Measurements from ENCODE around the gene ABCG1.

Gene ABCG1

DNA sequence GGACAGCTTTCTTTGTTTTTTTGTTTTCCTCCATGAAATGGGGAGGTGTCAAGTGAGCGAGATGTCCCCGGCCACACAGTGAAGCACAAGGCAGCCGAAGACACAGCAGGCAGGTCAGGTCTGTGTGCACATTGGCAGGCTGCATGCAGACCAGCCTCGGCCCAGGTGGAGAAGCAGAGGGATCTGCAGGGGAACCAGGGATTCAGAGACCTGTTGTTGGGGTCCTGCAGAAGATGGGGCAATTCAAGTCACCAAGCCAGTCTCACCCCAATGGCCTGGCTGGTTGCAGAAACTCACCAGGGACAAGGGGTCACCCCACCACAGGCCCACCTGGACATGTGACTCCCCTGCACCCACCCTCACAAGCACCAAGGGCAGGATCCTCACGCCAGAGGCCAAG lies 4.0 kb upstream of the ABCG1 start:
- DNase-seq: no peak

DNA sequence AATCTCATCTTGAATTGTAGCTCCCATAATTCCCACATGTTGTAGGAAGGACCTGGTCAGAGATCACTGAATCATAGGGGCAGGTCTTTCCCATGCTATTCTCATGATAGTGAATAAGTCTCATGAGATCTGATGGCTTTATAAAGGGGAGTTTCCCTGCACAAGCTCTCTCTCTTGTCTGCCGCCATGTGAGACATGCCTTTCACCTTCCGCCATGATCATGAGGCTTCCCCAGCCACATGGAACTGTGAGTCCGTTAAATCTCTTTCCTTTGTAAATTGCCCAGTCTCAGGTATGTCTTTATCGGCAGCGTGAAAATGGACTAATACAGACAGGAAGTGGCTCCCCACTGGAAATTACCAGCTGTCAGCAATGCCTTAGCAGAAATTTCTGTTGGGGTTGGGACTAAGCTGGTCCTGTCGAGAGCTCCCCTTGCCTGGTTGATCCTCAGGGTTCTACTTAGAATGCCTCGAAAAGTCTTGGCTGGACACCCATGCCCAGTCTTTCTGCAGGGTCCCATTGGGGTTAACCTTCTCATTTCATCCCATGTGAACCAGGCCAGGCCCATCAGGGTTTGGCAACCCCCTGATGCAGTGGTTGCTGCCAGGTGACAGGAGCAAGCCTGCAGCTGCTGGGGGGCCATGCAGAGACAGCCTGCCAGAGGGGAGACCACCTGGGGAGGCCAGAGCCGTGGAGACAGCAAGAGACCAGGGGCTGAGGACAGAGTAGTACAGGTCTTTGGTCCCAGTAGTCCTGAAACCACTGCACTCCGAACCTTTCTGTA lies 2.8 kb upstream of the ABCG1 start:
- no peak for DNase-seq

DNA sequence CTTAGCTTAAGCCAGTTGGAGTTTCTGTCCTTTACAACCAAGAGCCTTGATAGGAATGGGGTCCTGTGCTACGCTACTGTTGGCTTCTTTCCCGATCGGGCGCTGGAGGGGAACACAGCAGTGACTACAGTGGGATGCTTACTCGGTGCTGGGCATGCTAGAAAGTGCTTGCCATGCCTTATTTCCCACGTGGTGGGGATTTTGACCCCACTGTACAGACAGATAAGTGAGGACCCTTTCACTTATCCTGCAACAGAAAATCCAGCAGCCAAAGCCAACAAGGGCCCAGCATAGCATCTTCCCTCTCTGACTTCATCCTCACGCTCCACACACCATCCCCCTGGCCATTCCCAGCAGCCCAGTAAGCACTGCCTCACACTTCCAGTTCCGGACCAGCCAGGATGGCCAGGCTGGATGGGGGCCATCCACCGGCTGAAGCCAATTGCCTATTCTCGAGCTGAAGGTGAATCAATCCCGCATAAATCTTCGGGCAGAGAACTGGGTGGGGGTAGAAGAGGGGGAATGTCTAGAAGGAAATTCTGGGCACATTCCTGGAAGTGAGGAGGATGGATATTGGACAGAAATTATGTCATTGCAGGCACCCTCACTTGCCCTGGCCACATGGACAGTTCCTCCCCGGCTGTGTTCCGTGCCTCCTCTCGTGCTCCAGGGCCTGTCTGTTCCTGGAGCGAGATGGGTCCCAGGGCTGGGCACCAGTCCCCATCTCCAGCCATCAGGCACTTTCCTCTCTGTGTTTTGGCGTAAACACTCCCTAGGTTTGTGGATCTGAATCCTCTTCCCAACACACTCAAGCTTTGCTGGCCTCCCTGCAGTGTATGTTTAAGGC lies 2.0 kb upstream of the ABCG1 start:
- no peak for DNase-seq

DNA sequence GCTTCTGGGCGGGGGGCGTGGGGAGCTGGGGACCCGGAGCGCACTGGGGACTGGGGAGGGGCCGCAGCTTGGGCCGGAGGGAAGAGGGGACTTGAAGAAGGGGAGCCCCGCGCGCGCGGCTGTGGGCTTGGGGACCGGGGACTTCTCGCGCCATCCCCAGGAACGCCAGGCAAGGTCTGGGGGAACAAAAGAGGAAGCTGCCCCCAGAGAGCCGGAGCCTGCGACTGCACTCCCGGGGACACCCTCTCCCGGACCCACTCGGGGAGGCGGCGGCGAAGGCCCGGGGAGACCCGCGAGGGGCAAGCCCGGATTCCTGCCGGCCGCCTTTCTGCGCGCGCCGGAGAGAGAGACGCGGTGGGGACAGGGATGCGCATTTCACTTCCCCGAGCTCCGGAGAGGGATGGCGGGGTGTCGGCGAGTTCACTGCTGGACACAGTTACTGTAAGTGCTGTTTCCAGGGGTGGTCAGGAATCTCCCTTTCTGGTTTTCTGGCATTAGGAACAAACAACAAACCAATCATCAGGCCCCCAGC lies 732 bp downstream of the ABCG1 start:
- DNase-seq: peak in 1 of 2 donors; percentile 20

DNA sequence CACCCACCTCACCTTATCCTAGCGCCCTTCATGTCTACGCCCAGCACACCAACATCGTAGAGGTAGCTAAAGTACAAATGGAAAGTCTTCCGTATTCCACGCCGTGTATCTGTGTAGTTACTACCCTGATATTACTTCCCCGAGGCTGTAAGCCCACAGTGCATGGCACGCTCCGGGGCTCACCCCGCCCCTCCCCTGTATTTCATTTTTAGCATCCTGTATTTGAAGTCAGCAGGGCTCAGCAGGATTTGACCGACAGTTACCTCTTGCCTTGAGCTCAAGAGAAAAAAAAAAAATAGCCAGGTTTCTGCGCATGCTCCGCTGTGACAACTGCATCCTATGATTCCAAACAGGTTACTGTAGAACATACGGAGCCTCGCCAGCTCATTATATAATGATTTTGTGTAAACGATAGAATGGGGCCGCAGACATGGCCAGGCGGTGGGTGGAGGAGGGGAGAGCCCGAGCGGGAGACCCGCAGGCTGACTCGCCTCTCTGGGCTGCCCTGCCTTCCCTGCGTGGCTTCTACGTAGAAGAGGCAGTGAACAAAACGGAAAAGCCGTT lies 1.3 kb downstream of the ABCG1 start:
- DNase-seq: peak; percentile 58 to 59

DNA sequence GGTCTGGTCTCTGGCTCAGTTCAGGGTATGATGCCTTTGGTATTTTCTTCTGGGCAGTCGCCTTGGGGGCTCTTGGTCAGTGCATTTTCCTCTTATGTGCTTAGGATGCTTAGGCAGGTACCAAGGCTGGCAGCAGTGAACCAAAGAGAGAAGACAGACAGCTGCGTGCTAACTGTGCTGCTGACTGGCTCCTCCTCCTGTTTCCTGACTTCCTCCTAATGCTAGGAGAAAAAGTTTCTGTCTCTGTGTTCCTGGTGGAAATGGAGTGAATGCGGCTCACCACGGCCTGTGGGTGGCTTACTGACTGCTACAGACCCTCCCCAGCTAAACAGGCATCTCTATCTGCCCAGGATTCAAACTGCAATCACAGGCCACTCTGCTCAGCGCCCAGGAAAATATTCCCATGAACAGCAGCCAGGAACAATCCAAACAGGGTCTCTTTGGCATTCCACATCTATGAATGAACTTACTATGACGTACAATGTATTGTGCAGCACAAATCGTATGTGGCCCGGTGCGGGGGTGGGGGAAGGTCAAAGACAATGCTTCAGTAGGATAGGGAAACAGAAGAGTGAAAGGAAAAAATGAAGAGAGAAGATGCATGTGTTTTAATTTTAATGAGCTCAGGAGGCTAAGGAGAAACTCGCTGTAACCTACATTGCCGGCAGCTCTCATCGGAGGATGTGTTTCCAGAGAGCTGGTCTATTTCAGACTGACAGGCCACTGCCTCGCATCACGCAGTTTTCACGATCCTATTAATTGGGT lies 2.8 kb downstream of the ABCG1 start:
- DNase-seq: no peak

DNA sequence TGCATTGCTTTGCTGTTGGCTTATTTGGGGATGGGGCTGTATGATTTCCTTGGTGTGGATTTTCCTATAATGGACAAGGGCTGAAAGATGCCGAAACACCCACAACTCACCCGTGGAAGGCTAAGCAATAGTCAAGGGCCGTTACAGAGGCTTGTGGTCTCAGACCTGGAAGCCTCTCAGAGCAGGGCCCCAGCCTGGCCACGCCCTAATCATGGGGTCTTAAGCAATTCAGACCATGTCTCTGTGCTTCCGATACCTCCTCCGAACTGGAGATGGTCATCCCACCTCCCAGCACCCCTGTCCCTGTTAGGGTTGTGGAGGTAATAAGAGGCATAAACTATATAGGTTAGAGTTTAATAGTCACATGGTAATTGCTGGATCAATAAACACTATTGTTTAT lies 3.4 kb downstream of the ABCG1 start:
- no peak for DNase-seq

DNA sequence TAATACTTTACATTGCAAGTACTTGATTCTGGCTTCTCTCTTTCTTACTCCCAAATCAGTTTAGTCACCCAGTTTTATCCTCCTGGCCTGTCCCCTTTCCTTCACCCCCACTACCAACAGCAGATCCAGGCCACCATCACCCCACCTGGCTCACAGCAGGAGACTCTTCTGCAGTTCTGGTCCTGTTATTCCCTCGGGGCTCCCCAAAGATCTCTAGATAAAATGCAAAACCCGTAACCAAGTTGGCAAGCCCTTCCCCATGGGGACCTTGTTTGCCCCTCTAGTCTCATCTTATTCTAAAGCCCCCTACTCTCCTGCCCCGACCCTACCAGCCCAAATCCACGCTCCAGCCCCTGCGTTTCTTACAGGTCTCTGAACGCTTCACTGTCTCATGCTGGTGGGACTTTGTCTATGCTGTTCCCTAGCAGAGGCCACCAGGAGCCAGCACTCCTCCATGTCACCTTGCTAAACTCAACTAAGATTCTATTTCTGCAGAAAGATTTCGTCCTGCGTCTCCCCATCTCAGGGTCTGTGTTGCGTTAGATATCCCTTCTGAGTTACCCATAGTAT lies 4.0 kb downstream of the ABCG1 start:
- DNase-seq: no peak

DNA sequence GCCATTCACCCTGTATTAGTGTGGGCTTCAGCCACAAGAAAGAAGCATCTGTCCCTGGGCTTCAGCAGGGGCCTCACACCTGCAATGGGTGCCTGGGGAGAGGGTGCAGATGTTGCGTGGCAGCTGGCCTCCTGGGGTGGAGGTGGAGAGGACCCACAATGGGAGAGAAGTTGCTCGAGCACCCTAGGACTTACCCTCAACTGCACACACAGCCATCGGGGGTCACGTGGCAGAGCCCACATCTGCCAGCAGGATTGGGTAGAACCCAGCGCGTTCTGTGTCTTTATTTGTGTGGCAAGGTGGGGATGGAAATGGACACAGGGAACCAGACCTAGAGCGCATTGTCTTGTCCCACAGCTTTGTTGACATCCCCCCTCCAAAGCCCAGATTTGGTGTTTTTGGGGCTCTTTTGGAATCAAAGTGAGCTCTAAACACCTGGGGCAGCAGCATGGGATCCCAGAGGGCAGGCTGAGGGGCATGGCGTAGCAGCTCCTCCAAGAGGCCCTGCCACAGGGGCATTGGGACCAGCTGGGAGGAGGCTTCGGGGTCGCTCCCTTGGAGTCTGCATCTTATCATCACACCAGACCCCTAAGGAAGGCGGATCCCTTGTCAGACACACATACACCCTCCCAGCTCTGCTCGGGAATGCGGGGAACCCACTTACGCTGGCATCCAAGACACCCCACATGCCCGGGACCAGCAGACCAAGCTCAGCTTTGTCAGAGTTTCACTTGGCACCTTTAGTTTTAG lies 5.1 kb downstream of the ABCG1 start:
- DNase-seq: no peak

DNA sequence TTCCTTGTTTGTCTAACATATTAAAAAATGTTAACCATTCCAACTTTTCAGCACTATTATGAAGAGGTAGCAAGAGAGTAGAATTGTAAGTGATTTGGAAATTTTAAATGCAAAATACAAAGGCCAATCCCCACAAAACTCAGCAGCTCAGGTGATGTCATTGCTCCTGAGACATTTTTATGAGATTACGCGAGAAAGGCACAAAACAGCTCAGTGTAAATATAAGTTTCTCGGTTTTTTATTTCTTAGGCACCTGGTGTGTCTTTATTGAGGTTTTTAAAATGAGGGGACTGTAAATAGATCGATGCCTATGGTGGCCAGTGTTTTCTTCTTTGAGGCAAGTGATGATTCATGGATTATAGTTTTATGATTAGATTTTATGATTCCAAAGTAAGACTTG lies 6.1 kb downstream of the ABCG1 start:
- DNase-seq: no peak

DNA sequence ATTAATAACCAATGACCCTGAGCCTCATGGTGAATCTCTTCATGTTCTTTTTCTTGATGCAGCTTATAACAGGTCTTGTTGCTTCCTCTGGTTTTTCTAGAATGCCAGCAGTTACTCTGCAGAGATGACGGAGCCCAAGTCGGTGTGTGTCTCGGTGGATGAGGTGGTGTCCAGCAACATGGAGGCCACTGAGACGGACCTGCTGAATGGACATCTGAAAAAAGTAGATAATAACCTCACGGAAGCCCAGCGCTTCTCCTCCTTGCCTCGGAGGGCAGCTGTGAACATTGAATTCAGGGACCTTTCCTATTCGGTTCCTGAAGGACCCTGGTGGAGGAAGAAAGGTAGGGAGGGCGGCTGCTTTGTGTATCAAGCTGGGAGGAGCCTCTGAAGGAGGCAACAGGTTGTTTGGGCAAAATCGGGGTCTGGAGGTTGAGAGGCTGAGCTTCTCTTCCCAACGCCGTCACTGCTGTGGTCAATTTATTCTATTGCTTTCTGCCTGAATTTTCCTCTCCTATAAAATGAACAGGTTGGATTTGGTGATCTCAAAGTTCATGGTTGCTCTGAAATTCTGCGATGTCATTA lies 6.7 kb downstream of the ABCG1 start:
- no peak for DNase-seq

DNA sequence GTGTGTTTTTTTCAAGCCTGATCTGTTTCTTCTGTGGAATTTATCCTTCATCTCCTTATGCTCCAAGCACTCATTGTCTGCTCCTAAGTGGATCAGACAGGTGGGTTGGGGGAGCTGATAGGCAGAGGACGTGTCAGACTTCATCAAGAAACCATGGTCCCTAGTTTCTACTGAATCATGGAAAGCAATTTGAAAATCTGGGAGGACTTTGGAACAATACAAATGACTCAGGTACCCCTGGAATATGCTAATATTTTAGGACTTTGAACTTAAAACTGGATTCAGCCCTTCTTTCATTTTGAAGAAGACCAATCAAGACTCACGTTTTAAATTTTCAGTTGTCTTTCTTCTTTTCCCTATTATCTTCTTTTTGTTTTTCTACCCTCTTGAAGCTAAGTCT lies 7.7 kb downstream of the ABCG1 start:
- no peak for DNase-seq

DNA sequence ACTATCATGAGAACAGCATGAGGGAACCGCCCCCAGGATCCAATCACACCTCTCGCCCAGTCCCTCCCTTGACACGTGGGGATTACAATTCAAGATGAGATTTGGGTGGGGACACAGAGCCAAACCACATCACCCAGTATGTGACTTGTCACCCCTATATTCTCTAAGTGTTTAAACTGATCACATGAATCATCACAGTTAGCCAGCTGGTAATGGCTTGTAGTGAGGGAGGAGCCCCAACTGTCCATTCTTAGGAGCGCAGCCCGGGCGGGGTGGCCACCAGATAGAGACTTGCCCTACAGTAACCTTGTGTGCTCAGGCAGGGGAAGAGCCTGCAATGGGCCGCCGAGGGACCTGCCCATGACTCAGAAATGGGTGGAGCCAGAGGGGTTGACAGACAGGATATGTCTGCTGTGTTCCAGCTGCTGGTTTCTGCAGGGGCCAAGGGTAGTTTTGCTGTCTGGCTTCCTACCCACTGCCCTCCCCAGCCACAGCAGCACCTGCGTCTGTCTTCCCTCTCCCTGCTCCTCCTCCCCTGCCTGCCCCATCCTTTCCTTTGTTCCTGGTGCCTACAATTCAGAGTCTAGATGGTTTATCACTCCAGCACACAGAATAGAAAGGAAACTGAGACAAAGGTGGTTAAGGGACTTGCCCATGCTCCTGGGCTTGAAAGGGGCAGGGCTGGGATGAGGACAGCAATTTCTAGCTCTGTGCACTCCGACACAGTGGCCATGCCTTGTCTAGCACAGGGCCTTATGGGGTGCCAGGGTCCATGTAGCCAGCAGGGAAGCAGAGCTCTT lies 9.2 kb downstream of the ABCG1 start:
- DNase-seq: peak; percentile 89 to 93

DNA sequence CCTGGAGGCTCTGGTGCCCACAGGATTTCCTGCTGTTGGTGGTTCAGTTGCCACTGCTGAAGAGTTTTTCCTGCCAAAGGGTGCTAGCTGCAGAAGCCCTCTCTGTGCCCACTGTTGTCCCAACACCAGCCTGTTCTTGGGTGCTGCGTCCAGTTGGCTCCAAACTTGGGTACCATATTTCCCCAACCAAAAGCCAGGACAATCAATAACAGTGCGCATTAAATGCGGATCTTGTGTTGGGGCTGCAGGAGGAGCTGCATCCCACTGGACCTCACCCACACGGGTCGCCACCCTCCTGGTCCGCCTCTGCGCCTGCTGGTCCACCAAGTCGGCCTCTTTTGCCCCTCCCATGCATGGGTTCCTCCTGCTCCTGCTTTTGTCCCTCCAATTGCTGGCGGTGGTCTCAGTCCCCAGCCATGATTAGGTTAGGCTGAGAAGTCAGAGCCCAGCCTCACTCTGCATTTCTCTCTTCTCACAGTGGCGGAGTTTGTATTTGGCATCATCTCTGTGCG lies 9.8 kb downstream of the ABCG1 start:
- DNase-seq: no peak

DNA sequence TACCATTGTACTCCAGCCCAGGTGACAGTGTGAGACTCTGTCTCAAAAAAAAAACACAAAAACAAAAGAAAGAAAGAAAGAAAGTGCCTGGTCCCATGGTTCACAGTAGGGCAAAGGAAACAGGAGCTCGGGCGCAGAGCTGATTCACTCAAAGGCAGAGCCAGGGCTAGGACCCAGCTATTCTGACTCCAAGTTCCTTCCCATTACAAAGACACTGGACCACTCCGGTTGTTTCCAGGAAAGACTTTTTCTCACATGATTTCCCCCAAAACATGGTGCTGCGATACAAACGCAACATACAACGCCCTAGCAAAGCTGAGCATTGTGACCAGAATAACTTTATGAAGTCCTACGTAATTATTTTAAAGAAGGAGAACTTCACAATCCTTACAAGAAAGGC lies 10.7 kb downstream of the ABCG1 start:
- no peak for DNase-seq

DNA sequence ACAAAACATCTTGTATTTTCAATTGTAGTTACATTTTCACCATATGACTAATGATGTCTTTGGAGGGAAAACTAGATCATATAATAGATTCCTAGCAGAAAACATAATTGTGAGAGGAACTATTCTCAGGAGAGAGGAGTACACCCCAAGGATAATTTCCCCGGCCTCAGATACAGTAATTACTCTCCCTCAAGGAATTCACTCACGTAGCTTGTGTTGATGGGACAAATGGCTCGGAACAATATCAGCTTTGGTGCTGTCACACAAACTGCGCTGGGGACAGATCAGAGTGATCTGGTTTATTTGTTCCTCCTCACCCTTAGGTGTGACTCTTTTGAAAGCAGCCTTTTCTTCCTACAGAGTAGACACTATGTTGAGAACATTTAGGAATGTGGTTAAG lies 11.2 kb downstream of the ABCG1 start:
- DNase-seq: no peak

DNA sequence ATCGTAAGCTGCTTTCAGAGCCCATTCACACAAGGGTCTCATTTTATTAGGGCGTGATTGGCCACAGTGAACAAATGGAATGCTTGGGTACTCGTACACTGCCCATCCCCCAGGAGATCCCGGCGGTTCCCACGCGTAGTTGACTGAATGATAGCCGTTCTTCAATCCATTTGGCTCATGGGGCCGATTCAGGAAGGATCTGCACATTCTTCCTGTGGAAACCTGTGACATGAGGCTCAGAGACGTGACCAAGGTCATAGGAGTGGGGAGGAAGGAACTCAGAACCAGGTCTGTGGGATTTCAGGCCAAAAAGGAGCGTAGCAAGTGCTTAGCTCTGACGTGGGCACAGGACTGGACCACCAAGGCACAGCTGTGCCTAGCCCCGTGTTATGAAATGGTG lies 11.7 kb downstream of the ABCG1 start:
- no peak for DNase-seq

DNA sequence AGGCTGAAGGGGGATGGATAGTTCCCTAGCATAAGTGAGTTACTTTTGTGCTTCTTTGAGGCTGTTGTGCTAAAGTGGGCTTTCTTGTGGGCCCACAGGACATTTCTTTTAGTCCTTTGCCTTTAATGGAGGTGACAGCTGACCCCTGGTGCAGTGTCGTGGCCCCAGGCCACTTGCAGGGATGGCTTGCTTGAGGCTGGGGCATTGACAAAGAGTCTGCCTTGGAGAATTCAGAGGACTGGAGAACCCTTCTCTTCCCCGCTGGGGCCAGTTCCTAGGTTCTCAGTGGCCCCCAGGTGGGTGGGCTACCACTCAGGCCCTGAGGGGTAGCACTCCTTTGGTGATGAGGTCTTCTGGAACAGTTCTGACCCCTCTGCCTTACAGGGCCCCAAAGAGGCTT lies 12.8 kb downstream of the ABCG1 start:
- DNase-seq: no peak

DNA sequence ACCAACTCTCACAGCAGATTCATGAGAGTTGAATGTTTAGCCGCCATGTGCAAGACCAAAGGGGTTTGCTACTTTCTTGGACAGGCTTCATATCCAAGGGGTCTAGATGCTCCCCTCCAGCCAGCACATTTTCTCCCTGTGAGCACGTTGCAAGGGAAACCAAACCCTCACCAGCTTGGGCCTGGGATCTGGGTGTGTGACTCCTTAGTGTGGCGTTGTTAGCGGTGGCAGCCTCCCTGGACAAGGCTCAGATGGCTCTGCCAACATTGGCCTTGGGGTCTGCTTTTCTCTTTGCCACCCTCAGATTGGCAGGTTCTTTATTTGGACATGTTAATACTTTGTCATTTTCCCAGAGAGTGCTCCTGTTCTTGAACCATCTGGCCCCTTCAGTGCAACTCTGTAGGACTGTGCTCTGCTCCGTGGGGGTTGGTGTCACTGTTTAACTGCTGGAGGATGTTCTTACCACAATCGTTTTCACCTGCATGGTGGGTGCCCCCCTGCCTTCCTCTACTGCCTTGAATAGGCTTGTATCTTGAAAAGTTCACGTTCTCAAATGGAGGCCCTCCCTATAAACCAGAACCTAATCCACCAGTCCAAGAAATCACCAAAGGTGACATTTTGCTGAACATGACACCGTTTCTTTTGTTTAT lies 13.4 kb downstream of the ABCG1 start:
- no peak for DNase-seq

All from activated CD4-positive, alpha-beta T cell treated with anti-CD3 and anti-CD28 coated beads for 4 hours (primary cell).